WTC11 (cell line): ENCODE measurements around the gene SLC25A28.

ENCODE experiments used
- ATF1 ChIP-seq: sonication (generic); formaldehyde crosslinking; IDR thresholded peaks from 2 replicates; pipeline ENCODE4 v1.8.1; 2023; ENCODE audit warnings: mild to moderate bottlenecking, moderate library complexity, missing genetic modification reagents
- CTCF ChIP-seq: fragments of 200-600 bp; IDR thresholded peaks from 2 replicates; pipeline ENCODE4 v1.8.0; 2022; ENCODE audit warnings: antibody characterized with exemption
- HMGXB4 ChIP-seq: sonication (generic); formaldehyde crosslinking; IDR thresholded peaks from 2 replicates; pipeline ENCODE4 v1.8.1; 2023; ENCODE audit warnings: mild to moderate bottlenecking, moderate library complexity, missing genetic modification reagents
- MAX ChIP-seq: sonication (generic); formaldehyde crosslinking; IDR thresholded peaks from 2 replicates; pipeline ENCODE4 v1.8.0; 2022; ENCODE audit warnings: mild to moderate bottlenecking, missing genetic modification reagents
- SP1 ChIP-seq: sonication (generic); formaldehyde crosslinking; conservative IDR thresholded peaks from 2 replicates; pipeline ENCODE4 v1.8.1; 2022; ENCODE audit warnings: missing genetic modification reagents
- TCF7 ChIP-seq: sonication (generic); formaldehyde crosslinking; IDR thresholded peaks from 2 replicates; pipeline ENCODE4 v1.8.0; 2022; ENCODE audit warnings: mild to moderate bottlenecking, low read depth, missing genetic modification reagents, moderate library complexity
- USF2 ChIP-seq: sonication (generic); formaldehyde crosslinking; IDR thresholded peaks from 2 replicates; pipeline ENCODE4 v1.8.1; 2023; ENCODE audit warnings: mild to moderate bottlenecking, missing genetic modification reagents, moderate library complexity

GRCh38 chr10:99621454-99622251 is 1.4 kb upstream of the SLC25A28 start:
- TF ChIP-seq CTCF (no peak), USF2 (CRISPR knock-in tag) (no peak), TCF7 (CRISPR knock-in tag) (no peak), SP1 (no peak), ATF1 (CRISPR knock-in tag) (no peak), HMGXB4 (CRISPR knock-in tag) (no peak), MAX (CRISPR knock-in tag) (no peak)
